ENCODE data around the gene SPATA31C1. TPM values are rescaled to one million over a fixed set of nuclear protein-coding genes. Genes with fewer than 3 reads are reported as not detected.

SPATA31C1 gene
- total and polyA plus RNA-seq, 2 of the 13 experiments (the other 11 are each of a cell fraction or from before 2014, with no cell fraction given) = not detected

DNA sequence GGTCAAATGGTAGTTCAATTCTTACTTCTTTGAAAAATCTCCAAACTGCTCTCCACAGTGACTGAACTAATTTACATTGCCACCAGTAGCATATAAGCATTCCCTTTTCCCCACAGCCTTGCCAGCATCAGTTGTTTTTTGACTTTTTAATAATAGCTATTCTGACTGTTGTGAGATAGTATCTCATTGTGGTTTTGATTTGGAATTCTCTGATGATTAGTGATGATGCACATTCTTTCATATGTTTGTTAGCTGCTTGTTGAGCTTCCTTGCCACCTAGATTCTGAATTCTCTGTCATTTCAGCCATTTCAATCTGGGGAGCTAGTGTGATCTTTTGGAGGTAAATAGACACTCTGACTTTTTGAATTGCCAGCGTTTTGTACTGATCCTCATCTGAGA, 32.5 kb downstream of the SPATA31C1 start:
- no peak for TF ChIP-seq RXRA (CRISPR knock-in tag; IDR thresholded peaks at IDR 0.05)
- no peak for TF ChIP-seq ZNF460 (CRISPR knock-in tag; IDR thresholded peaks at IDR 0.05; ENCODE audit: borderline replicate concordance)
- no peak for TF ChIP-seq ZBTB20 (CRISPR knock-in tag; IDR thresholded peaks at IDR 0.05; ENCODE audit: borderline replicate concordance, low read depth)
- TF ChIP-seq, protein P1, sequence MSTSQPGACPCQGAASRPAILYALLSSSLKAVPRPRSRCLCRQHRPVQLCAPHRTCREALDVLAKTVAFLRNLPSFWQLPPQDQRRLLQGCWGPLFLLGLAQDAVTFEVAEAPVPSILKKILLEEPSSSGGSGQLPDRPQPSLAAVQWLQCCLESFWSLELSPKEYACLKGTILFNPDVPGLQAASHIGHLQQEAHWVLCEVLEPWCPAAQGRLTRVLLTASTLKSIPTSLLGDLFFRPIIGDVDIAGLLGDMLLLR (CRISPR knock-in tag; IDR thresholded peaks at IDR 0.05) = no peak
- TF ChIP-seq IKZF1 (IDR thresholded peaks at IDR 0.05) = no peak
- TF ChIP-seq, protein P2, sequence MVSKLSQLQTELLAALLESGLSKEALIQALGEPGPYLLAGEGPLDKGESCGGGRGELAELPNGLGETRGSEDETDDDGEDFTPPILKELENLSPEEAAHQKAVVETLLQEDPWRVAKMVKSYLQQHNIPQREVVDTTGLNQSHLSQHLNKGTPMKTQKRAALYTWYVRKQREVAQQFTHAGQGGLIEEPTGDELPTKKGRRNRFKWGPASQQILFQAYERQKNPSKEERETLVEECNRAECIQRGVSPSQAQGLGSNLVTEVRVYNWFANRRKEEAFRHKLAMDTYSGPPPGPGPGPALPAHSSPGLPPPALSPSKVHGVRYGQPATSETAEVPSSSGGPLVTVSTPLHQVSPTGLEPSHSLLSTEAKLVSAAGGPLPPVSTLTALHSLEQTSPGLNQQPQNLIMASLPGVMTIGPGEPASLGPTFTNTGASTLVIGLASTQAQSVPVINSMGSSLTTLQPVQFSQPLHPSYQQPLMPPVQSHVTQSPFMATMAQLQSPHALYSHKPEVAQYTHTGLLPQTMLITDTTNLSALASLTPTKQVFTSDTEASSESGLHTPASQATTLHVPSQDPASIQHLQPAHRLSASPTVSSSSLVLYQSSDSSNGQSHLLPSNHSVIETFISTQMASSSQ (IDR thresholded peaks at IDR 0.05; ENCODE audit: low read depth) = no peak
- TF ChIP-seq, protein P2 (CRISPR knock-in tag; IDR thresholded peaks at IDR 0.05; ENCODE audit: borderline replicate concordance) = no peak
- TF ChIP-seq PITX1 (CRISPR knock-in tag; IDR thresholded peaks at IDR 0.05) = no peak
- TF ChIP-seq ZNF382 (CRISPR knock-in tag; IDR thresholded peaks at IDR 0.05; ENCODE audit: borderline replicate concordance) = no peak
- TF ChIP-seq, protein P3, sequence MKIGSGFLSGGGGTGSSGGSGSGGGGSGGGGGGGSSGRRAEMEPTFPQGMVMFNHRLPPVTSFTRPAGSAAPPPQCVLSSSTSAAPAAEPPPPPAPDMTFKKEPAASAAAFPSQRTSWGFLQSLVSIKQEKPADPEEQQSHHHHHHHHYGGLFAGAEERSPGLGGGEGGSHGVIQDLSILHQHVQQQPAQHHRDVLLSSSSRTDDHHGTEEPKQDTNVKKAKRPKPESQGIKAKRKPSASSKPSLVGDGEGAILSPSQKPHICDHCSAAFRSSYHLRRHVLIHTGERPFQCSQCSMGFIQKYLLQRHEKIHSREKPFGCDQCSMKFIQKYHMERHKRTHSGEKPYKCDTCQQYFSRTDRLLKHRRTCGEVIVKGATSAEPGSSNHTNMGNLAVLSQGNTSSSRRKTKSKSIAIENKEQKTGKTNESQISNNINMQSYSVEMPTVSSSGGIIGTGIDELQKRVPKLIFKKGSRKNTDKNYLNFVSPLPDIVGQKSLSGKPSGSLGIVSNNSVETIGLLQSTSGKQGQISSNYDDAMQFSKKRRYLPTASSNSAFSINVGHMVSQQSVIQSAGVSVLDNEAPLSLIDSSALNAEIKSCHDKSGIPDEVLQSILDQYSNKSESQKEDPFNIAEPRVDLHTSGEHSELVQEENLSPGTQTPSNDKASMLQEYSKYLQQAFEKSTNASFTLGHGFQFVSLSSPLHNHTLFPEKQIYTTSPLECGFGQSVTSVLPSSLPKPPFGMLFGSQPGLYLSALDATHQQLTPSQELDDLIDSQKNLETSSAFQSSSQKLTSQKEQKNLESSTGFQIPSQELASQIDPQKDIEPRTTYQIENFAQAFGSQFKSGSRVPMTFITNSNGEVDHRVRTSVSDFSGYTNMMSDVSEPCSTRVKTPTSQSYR (CRISPR knock-in tag; IDR thresholded peaks at IDR 0.05; ENCODE audit: borderline replicate concordance) = no peak
- no peak for TF ChIP-seq ZNF850 (CRISPR knock-in tag; conservative IDR thresholded peaks at IDR 0.05)
- no peak for TF ChIP-seq MLLT10 (CRISPR knock-in tag; IDR thresholded peaks at IDR 0.05)
- Histone ChIP-seq H4K20me1 (ENCODE audit: insufficient read depth, low read length) (no peaks in the 10 kb centered on the region), H3K9me3 (ENCODE audit: low read length) (no peaks in the 10 kb centered on the region), H3K27me3 (ENCODE audit: control insufficient read depth in 1 of 2, insufficient read depth in 2 of 2, low read length in 2 of 2) (no peaks in the 10 kb centered on the region), H3K9ac (ENCODE audit: insufficient read depth, low read depth, low read length) (no peak overlapping the region), H2AFZ (ENCODE audit: low read length) (no peak overlapping the region), H3K79me2 (ENCODE audit: insufficient read depth, low read length) (no peaks in the 10 kb centered on the region), H3K4me2 (ENCODE audit: low read depth, low read length) (no peak overlapping the region), H3K4me3 (replicated peaks in 1 of 3; ENCODE audit: insufficient read depth in 1 of 3, low read depth in 2 of 3, low read length in 3 of 3) (no peak overlapping the region), H3K27ac (ENCODE audit: extremely low read length, insufficient read depth, low read length) (no peak overlapping the region), H3K4me1 (ENCODE audit: insufficient read depth, low read length) (no peaks in the 10 kb centered on the region), H3K36me3 (replicated peaks in 1 of 2; ENCODE audit: control insufficient read depth in 1 of 2, insufficient read depth in 2 of 2, low read length in 2 of 2) (no peaks in the 10 kb centered on the region)
- in situ Hi-C loops (cut with HindIII; ENCODE audit: extremely low pct_ligation_motif_present, low pct_unique_long_range_greater_than_20kb) (loop anchor here (10.0 kb wide), 1 partner anchor 625 kb away; no protein-coding TSS in a partner anchor), intact Hi-C loops (cut with micrococcal nuclease; ENCODE audit: unreplicated experiment) (loop anchor here (5.0 kb wide), 2 partner anchors 92 to 627 kb away; no protein-coding TSS in a partner anchor)
- no TSS peak for BruUV-seq (replicated peaks)
- DNase-seq (ENCODE audit: low spot score) (no peak), ATAC-seq (no peak), FAIRE-seq (no peak)
- 5% methylated on average over 1 of the region's 1 CpG for WGBS (ENCODE audit: low lambda C conversion rate)
- ChIA-PET POLR2A (no interaction called here), CTCF (ENCODE audit: low intra/inter-chr PET ratio, low total read pairs) (interaction anchor here (1.2 to 1.7 kb wide), 4 partner anchors 91 to 640 kb away, joined by 3 to 14 read pairs (median 4); no protein-coding TSS in a partner anchor)
